GM18868 (cell line): ENCODE results near the gene ZNF701.
"Not testable (repeated sequence)": the region's sequence is repeated elsewhere in the genome, so short reads cannot be mapped to it uniquely, and the experiment has no call there.

Experiments
- ATAC-seq: cut with Tn5 transposase; IDR thresholded peaks from one replicate; pipeline ENCODE4 v1.9.1; 2021; ENCODE audit warnings: mild to moderate bottlenecking, moderate library complexity; ENCODE audit not compliant: unreplicated experiment

The ZNF701 gene

DNA sequence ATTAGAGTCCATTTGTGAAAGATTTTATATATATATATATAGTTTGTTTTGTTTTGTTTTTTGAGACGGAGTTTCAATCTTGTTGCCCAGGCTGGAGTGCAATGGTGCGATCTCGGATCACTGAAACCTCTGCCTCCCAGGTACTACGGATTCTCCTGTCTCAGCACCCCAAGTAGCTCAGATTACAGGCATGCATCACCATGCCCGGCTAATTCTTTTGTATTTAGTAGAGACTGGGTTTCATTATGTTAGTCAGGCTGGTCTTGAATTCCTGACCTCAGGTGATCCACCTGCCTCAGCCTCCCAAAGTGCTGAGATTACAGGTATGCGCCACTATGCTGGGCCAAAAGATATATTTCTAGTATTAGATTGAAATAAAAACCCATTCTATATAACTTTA, 4.0 kb upstream of the ZNF701 start:
- no peak for ATAC-seq

DNA sequence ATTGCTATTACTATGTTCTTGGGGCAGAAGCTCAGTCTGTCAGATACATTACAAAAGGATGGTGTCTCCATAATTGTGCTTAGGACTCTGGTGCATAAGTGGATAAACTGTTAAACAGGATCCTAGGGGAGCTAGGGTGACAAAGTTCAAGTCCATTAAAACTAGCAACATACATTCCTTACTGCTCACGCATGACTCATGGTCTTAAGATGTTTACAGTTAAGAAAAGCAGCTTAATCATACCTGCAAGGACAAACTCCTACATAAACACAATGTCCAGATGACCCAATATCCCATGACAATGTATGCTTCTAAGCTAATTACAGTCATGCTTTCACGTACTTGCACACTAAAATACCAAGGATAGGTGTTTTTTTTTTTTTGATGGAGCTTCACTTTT, 3.5 kb upstream of the ZNF701 start:
- ATAC-seq: no peak

DNA sequence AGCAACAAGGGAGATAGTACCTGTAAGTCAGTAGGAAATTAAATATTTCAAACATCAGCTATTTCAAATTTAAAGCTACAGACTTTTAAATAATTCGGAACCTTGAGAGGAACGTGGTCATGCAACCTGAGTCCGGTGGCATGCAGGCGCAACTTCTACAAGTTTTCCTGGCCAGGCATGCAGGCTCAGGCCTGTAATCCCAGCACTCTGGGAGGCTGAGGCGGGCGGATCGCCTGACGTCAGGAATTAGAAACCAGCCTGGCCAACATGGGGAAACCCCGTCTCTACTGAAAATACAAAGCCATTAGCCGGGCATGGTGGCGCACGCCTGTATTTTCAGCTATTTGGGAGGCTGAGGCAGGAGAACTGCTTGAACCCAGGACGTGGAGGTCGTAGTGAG, 2.2 kb upstream of the ZNF701 start:
- ATAC-seq: no peak

DNA sequence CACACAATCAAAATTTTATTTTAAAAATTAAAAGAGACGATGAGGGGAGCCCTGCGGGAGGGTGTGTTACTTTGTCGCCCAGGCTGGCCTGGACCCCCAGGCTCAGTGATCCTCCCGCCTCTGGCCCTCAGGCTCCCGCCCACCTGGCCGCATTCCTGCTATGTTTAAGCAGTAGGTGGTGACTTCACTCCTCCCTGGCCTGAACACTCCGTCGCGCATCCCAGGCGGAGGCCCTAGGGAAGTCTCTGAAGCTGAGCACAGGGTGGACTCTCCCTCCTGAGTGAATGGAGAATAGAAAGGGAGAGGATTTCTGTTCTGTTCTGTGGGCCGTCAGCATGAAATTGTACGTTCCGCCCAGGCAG, 468 bp upstream of the ZNF701 start:
- not testable (repeated sequence) for ATAC-seq

DNA sequence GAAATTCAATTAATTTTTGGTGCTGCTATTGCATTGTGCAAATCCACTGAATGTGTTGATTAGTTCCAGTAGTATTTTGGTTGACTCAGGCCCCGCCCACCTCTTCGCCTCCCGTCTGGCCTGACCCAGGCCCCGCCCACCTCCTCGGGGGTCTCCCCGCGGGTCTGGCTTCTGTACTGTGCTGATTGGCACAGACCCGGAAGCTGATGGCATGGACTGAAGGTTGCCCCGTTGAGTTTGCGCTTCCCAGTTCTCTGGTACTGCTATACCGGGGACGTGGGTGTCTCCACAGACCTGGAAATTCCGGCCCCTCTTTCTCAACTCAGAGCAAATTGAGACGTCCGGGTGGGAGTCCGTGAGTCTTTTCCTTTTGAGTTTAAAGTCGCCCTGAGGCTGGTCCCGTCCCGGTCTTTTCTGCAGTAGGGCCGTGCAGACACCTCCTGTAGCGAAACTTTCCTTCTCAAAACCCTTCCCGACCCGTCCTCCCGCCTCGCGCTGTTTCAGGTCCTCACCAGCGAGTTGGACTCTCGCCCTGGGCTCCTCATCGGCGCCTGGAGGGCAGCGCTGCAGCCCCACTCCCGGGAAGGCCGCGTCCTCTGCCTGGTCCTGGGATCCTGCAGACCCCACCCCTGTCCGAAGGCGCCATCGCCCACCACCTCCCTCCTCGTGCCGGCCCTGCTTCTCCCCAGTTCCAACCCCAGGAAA, 14.8 kb downstream of the ZNF701 start:
- ATAC-seq: no peak

GRCh38 chr19:52585604-52586003, 15.5 kb downstream of the ZNF701 start:
- no peak for ATAC-seq

DNA sequence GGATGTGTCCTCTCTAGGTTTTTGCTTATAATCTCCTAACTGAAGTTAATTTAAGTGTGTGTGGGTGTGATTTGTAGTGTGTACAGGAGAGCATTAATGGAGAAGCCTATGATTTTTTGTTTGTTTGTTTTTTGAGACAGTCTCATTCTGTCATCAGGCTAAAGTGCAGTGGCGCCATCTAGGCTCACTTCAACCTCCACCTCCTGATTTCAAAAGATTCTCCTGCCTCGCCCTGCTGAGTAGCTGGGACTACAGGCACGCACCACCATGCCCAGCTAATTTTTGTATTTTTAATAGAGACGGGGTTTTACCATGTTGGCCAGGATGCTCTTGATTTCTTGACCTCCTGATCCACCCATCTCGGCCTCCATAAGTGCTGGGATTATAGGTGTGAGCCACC, 20.6 kb downstream of the ZNF701 start:
- ATAC-seq: no peak

- ATAC-seq: no peak
Measured at GRCh38 chr19:52592301-52592700, 22.2 kb downstream of the ZNF701 start.

DNA sequence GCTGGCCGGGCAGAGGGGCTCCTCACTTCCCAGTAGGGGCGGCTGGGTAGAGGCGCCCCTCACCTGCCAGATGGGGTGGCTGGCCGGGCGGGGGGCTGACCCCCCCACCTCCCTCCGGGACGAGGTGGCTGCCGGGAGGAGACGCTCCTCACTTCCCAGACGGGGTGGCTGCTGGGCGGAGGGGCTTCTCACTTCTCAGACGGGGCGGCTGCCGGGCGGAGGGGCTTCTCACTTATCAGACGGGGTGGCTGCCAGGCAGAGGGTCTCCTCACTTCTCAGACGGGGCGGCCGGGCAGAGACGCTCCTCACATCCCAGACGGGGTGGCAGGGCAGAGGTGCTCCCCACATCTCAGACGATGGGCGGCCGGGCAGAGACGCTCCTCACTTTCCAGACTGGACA, 23.4 kb downstream of the ZNF701 start:
- not testable (repeated sequence) for ATAC-seq

DNA sequence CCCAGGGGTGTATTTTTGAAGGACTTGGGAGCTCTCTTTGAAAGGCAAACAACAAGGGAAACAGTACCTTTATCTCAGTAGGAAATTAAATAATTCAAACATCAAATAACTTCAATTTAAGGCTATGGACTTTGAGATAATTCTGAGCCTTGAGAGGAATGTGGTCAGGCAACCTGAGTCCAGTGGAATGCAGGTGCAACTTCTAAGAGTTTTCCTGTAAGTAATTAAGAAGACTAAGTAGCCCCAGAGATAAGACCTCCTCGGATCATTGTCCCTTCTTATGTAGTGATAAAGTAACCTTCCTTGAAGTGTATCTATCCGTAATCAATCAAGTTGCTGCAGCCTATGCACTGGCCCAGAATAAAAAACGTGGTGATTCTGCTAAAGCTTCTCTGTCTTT, 29.2 kb downstream of the ZNF701 start:
- ATAC-seq: no peak

GRCh38 chr19:52600639-52601024, 30.5 kb downstream of the ZNF701 start:
- ATAC-seq: no peak

DNA sequence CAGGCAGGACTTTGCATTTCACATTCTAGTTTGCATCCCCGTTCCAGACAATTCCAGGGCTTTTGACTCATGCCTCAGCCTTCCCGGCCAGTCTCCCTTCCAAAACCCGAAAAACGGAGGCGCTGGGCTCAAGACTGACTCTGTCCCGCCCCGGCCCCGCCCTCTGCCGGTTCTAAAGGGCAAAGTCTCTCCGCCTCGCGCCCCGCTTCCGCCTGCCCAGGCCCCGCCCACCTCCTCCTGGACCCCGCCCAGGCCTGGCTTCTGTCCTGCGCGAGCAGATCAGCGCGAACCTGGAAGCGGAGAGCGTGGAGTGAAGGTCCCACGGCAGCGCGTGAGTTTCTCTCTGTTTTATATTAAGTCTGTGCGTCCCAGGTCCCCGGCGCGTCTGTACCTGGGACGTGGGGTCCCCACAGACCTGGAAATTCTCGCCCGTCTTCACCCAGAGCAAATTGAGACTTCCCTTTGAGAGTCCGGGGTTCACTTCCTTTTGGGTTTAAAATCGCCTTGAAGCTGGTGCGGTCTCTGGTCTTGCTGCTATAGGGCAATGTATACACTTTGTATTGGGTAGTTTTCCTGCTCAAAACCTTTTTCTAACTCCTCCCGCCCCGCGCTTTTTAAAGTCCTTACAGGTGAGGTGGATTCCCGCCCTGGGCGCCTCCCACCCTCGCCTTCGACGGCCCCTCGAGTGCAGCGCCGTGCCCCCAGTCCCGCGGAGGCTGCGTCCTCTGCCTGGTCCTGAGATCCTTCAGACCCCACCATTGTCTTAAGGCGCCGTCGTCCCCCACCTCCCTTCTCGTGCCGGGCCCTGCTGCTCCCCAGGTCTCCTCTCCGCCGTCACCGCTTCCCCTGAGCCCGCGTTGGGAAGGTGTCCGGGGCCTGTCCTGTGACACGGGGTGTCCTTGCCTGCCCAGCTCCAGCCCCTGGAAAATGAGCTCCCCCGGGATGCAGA, 31.2 kb downstream of the ZNF701 start:
- peak; percentile 91 for ATAC-seq

GRCh38 chr19:52601974-52602366, 31.9 kb downstream of the ZNF701 start:
- ATAC-seq: not testable (repeated sequence)

GRCh38 chr19:52602941-52603340, 32.9 kb downstream of the ZNF701 start:
- ATAC-seq: no peak

DNA sequence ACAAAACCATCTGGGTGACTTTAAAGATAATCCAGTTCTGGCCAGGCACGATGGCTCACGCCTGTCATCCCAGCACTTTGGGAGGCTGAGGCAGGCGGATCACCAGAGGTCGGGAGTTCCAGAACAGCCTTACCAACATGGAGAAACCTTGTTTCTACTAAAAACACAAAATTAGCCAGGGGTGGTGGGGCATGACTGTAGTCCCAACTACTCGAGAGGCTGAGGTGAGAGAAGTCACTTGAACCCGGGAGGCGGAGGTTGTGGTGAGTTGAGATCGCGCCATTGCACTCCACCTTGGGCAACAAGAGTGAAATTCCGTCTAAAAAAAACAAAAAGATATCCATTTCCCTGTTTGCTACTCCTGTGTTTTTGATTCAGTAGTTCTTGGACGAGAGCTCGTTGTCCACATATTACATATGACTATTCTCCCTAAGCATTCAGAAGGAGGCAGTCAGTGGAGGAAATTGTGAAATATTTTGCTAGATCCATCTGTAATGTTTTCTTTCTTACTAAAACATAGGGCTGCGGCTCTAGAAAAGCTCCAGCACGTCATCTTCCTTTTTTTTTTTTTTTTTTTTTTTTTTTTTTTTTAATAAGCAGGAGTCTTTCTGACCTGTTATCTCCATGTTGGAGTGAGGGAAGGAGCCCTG, 33.6 kb downstream of the ZNF701 start:
- no peak for ATAC-seq

DNA sequence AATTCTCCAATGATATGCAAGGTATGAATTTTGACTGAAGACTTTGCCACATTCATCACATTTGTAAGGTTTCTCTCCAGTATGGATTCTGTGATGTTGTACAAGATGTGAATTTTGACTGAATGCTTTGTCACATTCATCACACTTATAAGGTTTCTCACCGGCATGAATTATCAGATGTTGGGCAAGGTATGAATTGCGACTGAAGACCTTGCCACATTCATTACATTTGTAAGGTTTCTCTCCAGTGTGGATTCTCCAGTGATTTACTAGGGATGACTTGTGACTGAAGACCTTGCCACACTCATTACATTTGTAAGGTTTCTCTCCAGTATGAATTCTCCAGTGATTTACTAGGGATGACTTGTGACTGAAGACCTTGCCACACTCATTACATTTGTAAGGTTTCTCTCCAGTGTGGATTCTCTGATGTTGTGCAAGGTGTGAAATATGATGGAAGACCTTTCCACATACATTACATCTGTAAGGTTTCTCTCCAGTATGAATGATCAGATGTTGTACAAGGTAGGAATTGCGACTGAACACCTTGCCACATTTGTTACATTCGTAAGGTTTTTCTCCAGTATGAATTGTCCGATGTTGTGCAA, 43.3 kb downstream of the ZNF701 start:
- no peak for ATAC-seq

GRCh38 chr19:52621376-52621775, 51.3 kb downstream of the ZNF701 start:
- ATAC-seq: no peak

DNA sequence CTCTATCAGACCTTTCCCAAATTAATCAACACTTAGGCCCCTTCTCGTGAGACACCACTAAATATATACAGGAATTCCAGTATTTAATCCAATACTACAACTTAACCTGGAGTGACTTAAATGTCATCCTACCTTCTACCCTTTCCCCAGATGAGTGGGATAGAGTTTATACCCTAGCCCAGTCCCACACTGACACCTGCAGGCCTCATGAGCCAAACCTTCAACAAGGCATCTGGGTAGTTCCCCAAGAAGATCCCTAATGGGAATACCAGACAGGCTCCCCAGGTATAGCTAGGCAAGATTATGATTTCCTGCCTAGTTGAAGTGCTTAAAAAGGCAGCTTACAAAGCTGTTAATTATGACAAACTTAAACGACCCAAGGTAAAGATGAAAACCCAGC, 52.2 kb downstream of the ZNF701 start:
- no peak for ATAC-seq

- no peak for ATAC-seq
Measured at GRCh38 chr19:52626915-52627314, 56.8 kb downstream of the ZNF701 start.

DNA sequence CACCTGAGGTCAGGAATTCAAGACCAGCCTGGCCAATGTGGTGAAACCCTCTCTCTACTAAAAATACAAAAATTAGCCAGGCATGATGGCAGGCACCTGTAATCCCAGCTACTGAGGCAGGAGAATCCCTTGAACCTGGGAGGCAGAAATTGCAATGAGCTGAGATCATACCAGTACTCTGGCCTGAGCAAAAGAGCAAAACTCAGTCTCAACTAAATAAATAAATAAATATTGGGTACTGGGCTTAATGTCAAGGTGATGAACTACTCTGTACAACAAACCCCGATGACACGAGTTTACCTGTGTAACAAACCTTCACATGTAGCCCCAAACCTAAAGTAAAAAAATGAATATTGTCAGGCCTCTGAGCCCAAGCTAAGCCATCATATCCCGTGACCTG, 57.4 kb downstream of the ZNF701 start:
- not testable (repeated sequence) for ATAC-seq

DNA sequence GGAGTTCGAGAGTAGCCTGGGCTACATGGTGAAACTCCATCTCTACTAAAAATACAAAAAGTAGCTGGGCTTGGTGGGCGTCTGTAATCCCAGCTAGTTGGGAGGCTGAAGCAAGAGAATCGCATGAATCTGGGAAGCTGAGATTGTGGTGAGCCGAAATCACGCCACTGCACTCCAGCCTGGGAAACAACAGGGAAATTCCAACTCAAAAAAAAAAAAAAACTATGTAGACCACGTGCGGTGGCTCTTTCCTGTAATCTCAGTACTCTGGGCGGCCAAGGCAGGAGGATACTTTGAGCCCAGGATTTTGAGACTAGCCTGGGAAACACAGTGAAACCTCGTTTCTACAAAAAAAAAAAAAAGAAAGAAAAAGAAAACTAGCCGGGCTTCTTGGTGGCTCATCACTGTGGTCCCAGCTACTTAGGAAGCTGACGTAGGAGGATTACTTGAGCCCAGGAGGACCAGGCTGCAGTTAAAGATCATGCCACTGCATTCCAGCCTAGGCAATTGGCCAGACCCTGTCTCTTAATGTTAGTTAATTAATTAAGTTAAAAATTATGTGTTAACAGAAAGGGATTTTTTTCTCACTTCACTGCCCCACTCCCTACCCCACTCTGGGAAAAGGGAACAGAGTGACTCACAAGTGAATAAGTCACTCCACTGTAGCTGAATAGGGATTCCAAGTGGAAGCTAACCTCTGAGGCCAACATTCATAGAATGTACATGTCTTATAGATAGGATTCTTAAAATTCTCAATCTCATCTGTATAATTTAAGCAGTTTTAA, 65.9 kb downstream of the ZNF701 start:
- no peak for ATAC-seq
